ENCODE results near the gene CCDC12. TPM values are rescaled to one million over a fixed set of nuclear protein-coding genes. Genes with fewer than 3 reads are reported as not detected.

The CCDC12 gene
- total RNA-seq, 1 experiment from 2014 or later: 52.7 TPM

- Mint-ChIP-seq H3K27me3 (ENCODE audit: insufficient read depth, unreplicated experiment) (no peaks in the 10 kb centered on the region), H3K27ac (ENCODE audit: unreplicated experiment) (no peak overlapping the region), H3K4me1 (ENCODE audit: low read depth, unreplicated experiment) (no peaks in the 10 kb centered on the region), H3K4me3 (ENCODE audit: unreplicated experiment) (no peak overlapping the region), H3K9me3 (ENCODE audit: unreplicated experiment) (no peaks in the 10 kb centered on the region), H3K36me3 (ENCODE audit: insufficient read depth, unreplicated experiment) (peaks cover 6% of the 10 kb centered on the region)
- peaks cover 28% of the 10 kb centered on the region for H3K4me1 ChIP-seq
- ChIA-PET CTCF (interaction anchor here (1.4 kb wide), 1 partner anchor 21 kb away, joined by 4 read pairs; no protein-coding TSS in a partner anchor), POLR2A (interaction anchor here (0.6 kb wide), 1 partner anchor 9 kb away, joined by 5 read pairs; no protein-coding TSS in a partner anchor)
- H3K36me3 ChIP-seq (ENCODE audit: control insufficient read depth, insufficient read depth, low read length): no peaks in the 10 kb centered on the region
- DNase-seq: no peak
- H3K9me3 ChIP-seq: no peaks in the 10 kb centered on the region
- no peak overlapping the region for H3K4me3 ChIP-seq (ENCODE audit: low read depth, low read length)
- no TSS peak for BruUV-seq (replicated peaks)
- TF ChIP-seq CTCF (IDR thresholded peaks at IDR 0.05; ENCODE audit: insufficient read depth in 1 of 2, low read depth in 1 of 2, low read length in 1 of 2, severe bottlenecking in 1 of 2, unreplicated experiment in 1 of 2): no peak
- no peaks in the 10 kb centered on the region for H3K27me3 ChIP-seq (replicated peaks; ENCODE audit: control insufficient read depth, insufficient read depth, low read length)
- intact Hi-C loops (cut with micrococcal nuclease; ENCODE audit: unreplicated experiment): no loop called here
These were observed 103.0 kb downstream of the CCDC12 start for GRCh38 chr3:46873521-46873920.

Other genes starting within 250 kb of the CCDC12 start
- gene MYL3, start 113.3 kb downstream of the CCDC12 start, total RNA-seq (2022): 13.0 and 13.8 TPM in 2 replicates
- 5.1 and 6.8 TPM in 2 replicates for gene PTH1R, start 99.0 kb downstream of the CCDC12 start, total RNA-seq (2022)
- gene NBEAL2, start 2.9 kb upstream of the CCDC12 start, total RNA-seq (2022): 62.4 and 76.9 TPM in 2 replicates
- 47.6 and 48.8 TPM in 2 replicates for gene SETD2, start 187.4 kb upstream of the CCDC12 start, total RNA-seq (2022)